SKM-1 (cell line): Measurements from ENCODE around the gene CHRNA3.

Source experiments
- DNase-seq: peaks from one replicate; lab custom pipeline; 2025; ENCODE audit not compliant: unreplicated experiment; lab: John Stamatoyannopoulos, UW

The CHRNA3 gene

GRCh38 chr15:78620527-78621421 is at the start of gene CHRNA3:
CHRNA3 (minus strand) TSS chr15:78620996; CDS start chr15:78620794, 202 bp downstream.
- DNase-seq = no peak

- no peak for DNase-seq
These were observed 48.2 kb upstream of the CHRNA3 start for GRCh38 chr15:78668987-78669386.

GRCh38 chr15:78667578-78668236 is 46.9 kb upstream of the CHRNA3 start:
- DNase-seq = no peak

- no peak for DNase-seq
These were observed 45.2 kb upstream of the CHRNA3 start for GRCh38 chr15:78666010-78666409.

GRCh38 chr15:78663703-78664102 is 42.9 kb upstream of the CHRNA3 start:
- no peak for DNase-seq

GRCh38 chr15:78662028-78662427 is 41.2 kb upstream of the CHRNA3 start:
- no peak for DNase-seq

GRCh38 chr15:78661001-78661400 is 40.2 kb upstream of the CHRNA3 start:
- no peak for DNase-seq

- no peak for DNase-seq
These were observed 39.8 kb upstream of the CHRNA3 start for GRCh38 chr15:78660584-78660983.

GRCh38 chr15:78658823-78659222 is 38.0 kb upstream of the CHRNA3 start:
- no peak for DNase-seq

- no peak for DNase-seq
These were observed 33.5 kb upstream of the CHRNA3 start for GRCh38 chr15:78654272-78654671.

GRCh38 chr15:78651930-78652615 is 31.3 kb upstream of the CHRNA3 start:
- DNase-seq = no peak

GRCh38 chr15:78651007-78651406 is 30.2 kb upstream of the CHRNA3 start:
- DNase-seq = no peak

- no peak for DNase-seq
These were observed 29.2 kb upstream of the CHRNA3 start for GRCh38 chr15:78650022-78650421.

GRCh38 chr15:78645009-78645408 is 24.2 kb upstream of the CHRNA3 start:
- no peak for DNase-seq

GRCh38 chr15:78642331-78642730 is 21.5 kb upstream of the CHRNA3 start:
- DNase-seq = no peak

- no peak for DNase-seq
These were observed 21.0 kb upstream of the CHRNA3 start for GRCh38 chr15:78641749-78642275.

GRCh38 chr15:78641102-78641748 is 20.4 kb upstream of the CHRNA3 start, which contains the start of gene CHRNB4:
CHRNB4 (minus strand) TSS chr15:78641210; CDS start chr15:78641133, 77 bp downstream.
- no peak for DNase-seq

- DNase-seq = no peak
These were observed 19.8 kb upstream of the CHRNA3 start for GRCh38 chr15:78640527-78641101.

- DNase-seq = peak; percentile 45
These were observed 18.0 kb upstream of the CHRNA3 start for GRCh38 chr15:78638658-78639314.
